HG02623 (cell line): ENCODE results near the gene PATE1.

Source experiments
- ATAC-seq: cut with Tn5 transposase; IDR thresholded peaks from one replicate; pipeline ENCODE4 v1.9.1; 2021; ENCODE audit warnings: moderate library complexity; ENCODE audit not compliant: unreplicated experiment

The PATE1 gene

GRCh38 chr11:125787827-125788226 is 41.7 kb downstream of the PATE1 start, which contains the start of gene PATE3:
Gene PATE3, plus strand, starts transcription at chr11:125788127. Its CDS starts 25 bp downstream, at chr11:125788152.
- no peak for ATAC-seq

DNA sequence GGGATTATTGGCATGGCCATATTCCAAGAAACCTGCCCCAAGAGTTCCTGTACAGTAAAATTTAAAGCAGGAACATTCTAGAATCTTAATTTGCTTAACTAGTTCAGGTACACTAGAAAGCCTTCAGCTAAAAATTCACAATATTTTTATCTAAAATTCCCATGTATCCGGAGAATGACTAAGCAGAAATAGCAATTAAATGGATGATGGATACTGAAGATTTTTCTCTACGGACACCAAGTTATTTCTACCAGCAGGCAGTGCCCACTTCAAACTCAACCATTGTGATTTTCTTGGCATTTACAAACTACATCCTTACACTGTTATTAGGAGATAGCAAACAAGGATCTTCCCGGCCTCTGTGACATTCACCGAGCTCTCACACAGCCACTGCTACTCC is 44.7 kb downstream of the PATE1 start:
- ATAC-seq: no peak

DNA sequence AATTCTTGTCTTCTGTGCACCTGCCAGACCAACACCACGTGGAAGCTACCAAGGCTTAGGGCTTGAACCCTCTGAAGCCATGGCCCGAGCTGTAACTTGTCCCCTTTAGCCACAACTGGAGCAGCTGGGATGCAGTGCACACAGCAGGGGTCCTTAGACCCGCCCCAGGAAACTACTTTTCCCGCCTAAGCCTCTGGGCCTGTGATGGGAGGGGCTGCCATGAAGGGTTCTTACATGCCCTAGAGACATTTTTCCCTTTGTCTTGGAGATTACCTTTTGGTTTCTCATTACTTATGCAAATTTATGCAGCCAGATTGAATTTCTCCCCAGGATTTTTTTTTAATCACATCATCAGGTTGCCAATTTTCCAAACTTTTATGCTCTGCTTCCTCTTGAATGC is 51.6 kb downstream of the PATE1 start:
- ATAC-seq: no peak
